IPS-18a (cell line): ENCODE results near the gene PCBP4.

ENCODE experiments used
- H3K27ac ChIP-seq: one replicate; pipeline ENCODE4 v1.5.1; 2013; ENCODE audit warnings: low read length
- H3K27me3 ChIP-seq: one replicate; pipeline ENCODE4 v1.6.1; 2013; ENCODE audit warnings: mild to moderate bottlenecking, low read length; ENCODE audit not compliant: control insufficient read depth, insufficient read depth
- H3K36me3 ChIP-seq: one replicate; pipeline ENCODE4 v1.6.1; 2013; ENCODE audit warnings: low read depth, low read length; ENCODE audit not compliant: control insufficient read depth
- H3K4me1 ChIP-seq: one replicate; pipeline ENCODE4 v1.6.1; 2013; ENCODE audit warnings: low read depth, low read length; ENCODE audit not compliant: control insufficient read depth
- H3K4me3 ChIP-seq: one replicate; pipeline ENCODE4 v1.5.1; 2013; ENCODE audit warnings: low read length
- H3K9ac ChIP-seq: one replicate; pipeline ENCODE4 v1.6.1; 2013; ENCODE audit warnings: mild to moderate bottlenecking, low read length, moderate library complexity
- H3K9me3 ChIP-seq: one replicate; pipeline ENCODE4 v1.6.1; 2013; ENCODE audit warnings: low read depth, low read length; ENCODE audit not compliant: control insufficient read depth

Gene PCBP4

GRCh38 chr3:51967384-51968169, at the start of gene PCBP4:
Gene PCBP4, minus strand, starts transcription at chr3:51967454. Its CDS starts 6,214 bp downstream, at chr3:51961240.
- H3K9me3 ChIP-seq: no peaks in the 10 kb centered on the region
- H3K36me3 ChIP-seq: no peaks in the 10 kb centered on the region
- H3K27me3 ChIP-seq: peaks cover 19% of the 10 kb centered on the region
- peak within 1 kb of the TSS; percentile 92 for H3K27ac ChIP-seq
- peaks cover 40% of the 10 kb centered on the region for H3K4me1 ChIP-seq
- H3K9ac ChIP-seq: peak within 1 kb of the TSS; percentile 95
- H3K4me3 ChIP-seq: peak within 1 kb of the TSS; percentile 83

- H3K9me3 ChIP-seq: no peaks in the 10 kb centered on the region
- no peaks in the 10 kb centered on the region for H3K27me3 ChIP-seq
- no peaks in the 10 kb centered on the region for H3K36me3 ChIP-seq
- no peak overlapping the region for H3K9ac ChIP-seq
- no peak overlapping the region for H3K4me3 ChIP-seq
- no peak overlapping the region for H3K27ac ChIP-seq
- H3K4me1 ChIP-seq: no peaks in the 10 kb centered on the region
Observed at GRCh38 chr3:52015438-52016228, 48.4 kb upstream of the PCBP4 start.

GRCh38 chr3:52014613-52015012, 47.4 kb upstream of the PCBP4 start:
- H3K4me3 ChIP-seq: no peak overlapping the region
- H3K9ac ChIP-seq: no peak overlapping the region
- no peaks in the 10 kb centered on the region for H3K9me3 ChIP-seq
- H3K27ac ChIP-seq: no peak overlapping the region
- H3K27me3 ChIP-seq: no peaks in the 10 kb centered on the region
- no peaks in the 10 kb centered on the region for H3K36me3 ChIP-seq
- H3K4me1 ChIP-seq: no peaks in the 10 kb centered on the region

GRCh38 chr3:52013802-52014598, 46.7 kb upstream of the PCBP4 start:
- Histone ChIP-seq H3K4me1 (no peaks in the 10 kb centered on the region), H3K27me3 (no peaks in the 10 kb centered on the region), H3K4me3 (no peak overlapping the region), H3K9me3 (no peaks in the 10 kb centered on the region), H3K27ac (no peak overlapping the region), H3K36me3 (no peaks in the 10 kb centered on the region), H3K9ac (no peak overlapping the region)

GRCh38 chr3:52012699-52013098, 45.4 kb upstream of the PCBP4 start:
- H3K4me1 ChIP-seq: peaks cover under 1% of the 10 kb centered on the region
- H3K9ac ChIP-seq: no peak overlapping the region
- no peaks in the 10 kb centered on the region for H3K36me3 ChIP-seq
- H3K4me3 ChIP-seq: no peak overlapping the region
- H3K9me3 ChIP-seq: no peaks in the 10 kb centered on the region
- H3K27me3 ChIP-seq: no peaks in the 10 kb centered on the region
- H3K27ac ChIP-seq: no peak overlapping the region

GRCh38 chr3:52010431-52010830, 43.2 kb upstream of the PCBP4 start:
- no peak overlapping the region for H3K9ac ChIP-seq
- no peak overlapping the region for H3K27ac ChIP-seq
- no peaks in the 10 kb centered on the region for H3K36me3 ChIP-seq
- H3K4me1 ChIP-seq: peaks cover 17% of the 10 kb centered on the region
- H3K4me3 ChIP-seq: no peak overlapping the region
- no peaks in the 10 kb centered on the region for H3K9me3 ChIP-seq
- no peaks in the 10 kb centered on the region for H3K27me3 ChIP-seq

- no peaks in the 10 kb centered on the region for H3K9me3 ChIP-seq
- no peaks in the 10 kb centered on the region for H3K27me3 ChIP-seq
- H3K4me3 ChIP-seq: no peak overlapping the region
- H3K27ac ChIP-seq: no peak overlapping the region
- H3K4me1 ChIP-seq: peaks cover 43% of the 10 kb centered on the region
- no peaks in the 10 kb centered on the region for H3K36me3 ChIP-seq
- no peak overlapping the region for H3K9ac ChIP-seq
Observed at GRCh38 chr3:52007291-52007690, 40.0 kb upstream of the PCBP4 start.

- H3K4me3 ChIP-seq: no peak overlapping the region
- H3K9ac ChIP-seq: no peak overlapping the region
- no peaks in the 10 kb centered on the region for H3K36me3 ChIP-seq
- H3K27ac ChIP-seq: no peak overlapping the region
- H3K4me1 ChIP-seq: peaks cover 48% of the 10 kb centered on the region
- no peaks in the 10 kb centered on the region for H3K27me3 ChIP-seq
- no peaks in the 10 kb centered on the region for H3K9me3 ChIP-seq
Observed at GRCh38 chr3:52006820-52007133, 39.5 kb upstream of the PCBP4 start.

GRCh38 chr3:52006017-52006819, 39.0 kb upstream of the PCBP4 start:
- Histone ChIP-seq H3K27me3 (no peaks in the 10 kb centered on the region), H3K27ac (peak overlapping the region; percentile 37), H3K36me3 (no peaks in the 10 kb centered on the region), H3K9me3 (no peaks in the 10 kb centered on the region), H3K4me3 (peak overlapping the region; percentile 38), H3K9ac (peak overlapping the region; percentile 10), H3K4me1 (peaks cover 50% of the 10 kb centered on the region)

- Histone ChIP-seq H3K9me3 (no peaks in the 10 kb centered on the region), H3K27ac (peak overlapping the region; percentile 37), H3K4me3 (peak overlapping the region; percentile 38), H3K4me1 (peaks cover 50% of the 10 kb centered on the region), H3K27me3 (no peaks in the 10 kb centered on the region), H3K9ac (peak overlapping the region; percentile 10), H3K36me3 (no peaks in the 10 kb centered on the region)
Observed at GRCh38 chr3:52005571-52005986, 38.3 kb upstream of the PCBP4 start.
